GM23338 (cell line): Measurements from ENCODE around the gene DCT. TPM values are rescaled to one million over a fixed set of nuclear protein-coding genes. Genes with fewer than 3 reads are reported as not detected.

Experiments
- ATAC-seq: fragments of 200-7000 bp; cut with Tn5 transposase; 3 replicates; pipeline ENCODE4 v1.9.1; 2020
- DNase-seq: peaks from one replicate; pipeline ENCODE4 v3.0.0-alpha.2; 2015; ENCODE audit warnings: low spot score
- H2AFZ ChIP-seq: fragments of 200-600 bp; sonication (generic); 2 replicates; pipeline ENCODE4 v1.8.0; 2016; ENCODE audit warnings: antibody characterized with exemption, mild to moderate bottlenecking, moderate library complexity
- H3F3A ChIP-seq: fragments of 200-600 bp; sonication (generic); replicated peaks from 2 replicates; pipeline ENCODE4 v1.8.0; 2017; ENCODE audit warnings: antibody characterized with exemption, mixed run types, low read depth
- H3K27ac ChIP-seq: fragments of 200-600 bp; sonication (generic); 2 replicates; pipeline ENCODE4 v1.6.1; 2016; ENCODE audit warnings: low read depth
- H3K27me3 ChIP-seq: fragments of 200-600 bp; sonication (generic); 2 replicates; pipeline ENCODE4 v1.8.0; 2016; ENCODE audit warnings: mild to moderate bottlenecking, mixed run types, moderate library complexity; ENCODE audit not compliant: insufficient read depth
- H3K36me3 ChIP-seq: fragments of 200-600 bp; sonication (generic); 2 replicates; pipeline ENCODE4 v1.8.0; 2016; ENCODE audit warnings: mild to moderate bottlenecking; ENCODE audit not compliant: insufficient read depth
- H3K4me1 ChIP-seq: fragments of 200-600 bp; sonication (generic); 2 replicates; pipeline ENCODE4 v1.8.0; 2016; ENCODE audit warnings: mild to moderate bottlenecking, moderate library complexity; ENCODE audit not compliant: insufficient read depth
- H3K4me2 ChIP-seq: fragments of 200-600 bp; sonication (generic); 2 replicates; pipeline ENCODE4 v1.7.1; 2017; ENCODE audit warnings: mixed run types
- H3K4me3 ChIP-seq: fragments of 200-600 bp; sonication (generic); 2 replicates; pipeline ENCODE4 v1.6.1; 2016; ENCODE audit warnings: mixed run types
- H3K79me2 ChIP-seq: fragments of 200-600 bp; sonication (generic); replicated peaks from 2 replicates; pipeline ENCODE4 v1.8.0; 2017; ENCODE audit warnings: mild to moderate bottlenecking; ENCODE audit not compliant: insufficient read depth
- H3K9me2 ChIP-seq: fragments of 200-600 bp; sonication (generic); 2 replicates; pipeline ENCODE4 v1.8.0; 2017; ENCODE audit not compliant: insufficient read depth
- H4K20me1 ChIP-seq: fragments of 200-600 bp; sonication (generic); replicated peaks from 2 replicates; pipeline ENCODE4 v1.8.0; 2017; ENCODE audit warnings: mild to moderate bottlenecking; ENCODE audit not compliant: insufficient read depth
- H3K27ac Mint-ChIP-seq: 2 replicates; pipeline ENCODE4 v1.8.0; 2020; ENCODE audit warnings: inconsistent platforms, mild to moderate bottlenecking, moderate library complexity, mixed read lengths
- H3K27me3 Mint-ChIP-seq: 3 replicates; pipeline ENCODE4 v1.8.0; 2022; ENCODE audit warnings: low read depth, mild to moderate bottlenecking, moderate library complexity, mixed read lengths, inconsistent platforms; ENCODE audit not compliant: insufficient read depth, poor library complexity
- H3K36me3 Mint-ChIP-seq: 3 replicates; pipeline ENCODE4 v1.8.0; 2021; ENCODE audit warnings: low read depth, mild to moderate bottlenecking, inconsistent platforms, moderate library complexity, mixed read lengths
- H3K4me1 Mint-ChIP-seq: 3 replicates; pipeline ENCODE4 v1.8.0; 2020; ENCODE audit warnings: mild to moderate bottlenecking, inconsistent platforms, mixed read lengths
- H3K4me3 Mint-ChIP-seq: 3 replicates; pipeline ENCODE4 v1.8.0; 2021; ENCODE audit warnings: moderate library complexity, mild to moderate bottlenecking, inconsistent platforms, mixed read lengths
- H3K9me3 Mint-ChIP-seq: 3 replicates; pipeline ENCODE4 v1.8.0; 2020; ENCODE audit warnings: moderate library complexity, mild to moderate bottlenecking, inconsistent platforms, mixed read lengths
- CREB1 ChIP-seq: fragments of 250-450 bp; sonication (Bioruptor Pico); IDR thresholded peaks from 2 replicates; pipeline ENCODE4 v1.5.0; 2020; ENCODE audit warnings: low read depth, mild to moderate bottlenecking, moderate library complexity
- CTCF ChIP-seq, 2 experiments: fragments of 200-600 bp in 1 of 2; sonication (generic) in 1 of 2; conservative IDR thresholded peaks; 2 replicates each; pipeline versions ENCODE4 v1.5.1 to v1.6.1; 2016 to 2017; ENCODE audit warnings: antibody characterized with exemption in 2 of 2, low read depth in 2 of 2, mild to moderate bottlenecking in 2 of 2, moderate library complexity in 1 of 2
- EZH2 ChIP-seq: fragments of 200-600 bp; sonication (generic); IDR thresholded peaks from one replicate; pipeline ENCODE4 v1.8.0; 2017; ENCODE audit warnings: antibody characterized with exemption, mild to moderate bottlenecking, low read depth; ENCODE audit not compliant: unreplicated experiment
- EZH2phosphoT487 ChIP-seq: fragments of 200-600 bp; sonication (generic); IDR thresholded peaks from one replicate; pipeline ENCODE4 v1.8.1; 2018; ENCODE audit warnings: antibody characterized with exemption; ENCODE audit not compliant: unreplicated experiment
- JUNB ChIP-seq: IDR thresholded peaks from one replicate; pipeline ENCODE4 v1.6.1; 2016; ENCODE audit warnings: antibody characterized with exemption; ENCODE audit not compliant: unreplicated experiment
- NANOG ChIP-seq: IDR thresholded peaks from 2 replicates; pipeline ENCODE4 v1.6.1; 2016; ENCODE audit warnings: antibody characterized with exemption, borderline replicate concordance
- POLR2AphosphoS5 ChIP-seq: IDR thresholded peaks from 2 replicates; pipeline ENCODE4 v1.6.1; 2016; ENCODE audit warnings: antibody characterized with exemption, low read depth
- STAT1 ChIP-seq: IDR thresholded peaks from one replicate; pipeline ENCODE4 v1.6.1; 2016; ENCODE audit warnings: antibody characterized with exemption; ENCODE audit not compliant: unreplicated experiment
- ZNF114 ChIP-seq: fragments of 250-450 bp; sonication (Bioruptor Pico); IDR thresholded peaks from 2 replicates; pipeline ENCODE4 v1.5.0; 2020; ENCODE audit warnings: mild to moderate bottlenecking, moderate library complexity
- ZNF331 ChIP-seq: fragments of 250-450 bp; sonication (Bioruptor Pico); IDR thresholded peaks from 2 replicates; pipeline ENCODE4 v1.5.0; 2020; ENCODE audit warnings: low read depth, mild to moderate bottlenecking, moderate library complexity
- polyA plus RNA-seq: library from polyadenylated mRNA; unstranded; fragments of >200 nt; fragmentation: Nextera tagmentation; extraction: Ambion mirVana; gene quantifications from 2 replicates; pipeline ENCODE4 v1.2.1, GENCODE V29; 2016
- total RNA-seq: library from RNA; depleted of rRNA; stranded (reverse); fragments of >200 nt; shearing (Covaris generic); gene quantifications from 2 replicates; pipeline ENCODE4 v1.2.3, GENCODE V29; 2014
- TF ChIP-seq, protein P1 (sequence below): fragments of 250-450 bp; sonication (Bioruptor Pico); IDR thresholded peaks from 2 replicates; pipeline ENCODE4 v1.5.0; 2020; ENCODE audit warnings: mild to moderate bottlenecking, moderate library complexity
- TF ChIP-seq, protein P2 (sequence below): IDR thresholded peaks from 2 replicates; pipeline ENCODE4 v1.6.1; 2016; ENCODE audit warnings: antibody characterized with exemption
- TF ChIP-seq, protein P3 (sequence below): IDR thresholded peaks from one replicate; pipeline ENCODE4 v1.6.1; 2018; ENCODE audit warnings: antibody characterized with exemption; ENCODE audit not compliant: unreplicated experiment

The DCT gene
- total and polyA plus RNA-seq, 2 experiments from 2014 or later: 0.14 TPM; not detected in 1

- Histone ChIP-seq H3K36me3 (no peaks in the 10 kb centered on the region), H3K4me1 (no peaks in the 10 kb centered on the region), H4K20me1 (no peaks in the 10 kb centered on the region), H3K4me2 (no peak overlapping the region), H3K27ac (no peak overlapping the region), H3K27me3 (no peaks in the 10 kb centered on the region), H3K9me2 (no peaks in the 10 kb centered on the region), H2AFZ (no peak overlapping the region), H3K79me2 (no peaks in the 10 kb centered on the region), H3F3A (no peaks in the 10 kb centered on the region), H3K4me3 (no peak overlapping the region)
- TF ChIP-seq, protein P1, sequence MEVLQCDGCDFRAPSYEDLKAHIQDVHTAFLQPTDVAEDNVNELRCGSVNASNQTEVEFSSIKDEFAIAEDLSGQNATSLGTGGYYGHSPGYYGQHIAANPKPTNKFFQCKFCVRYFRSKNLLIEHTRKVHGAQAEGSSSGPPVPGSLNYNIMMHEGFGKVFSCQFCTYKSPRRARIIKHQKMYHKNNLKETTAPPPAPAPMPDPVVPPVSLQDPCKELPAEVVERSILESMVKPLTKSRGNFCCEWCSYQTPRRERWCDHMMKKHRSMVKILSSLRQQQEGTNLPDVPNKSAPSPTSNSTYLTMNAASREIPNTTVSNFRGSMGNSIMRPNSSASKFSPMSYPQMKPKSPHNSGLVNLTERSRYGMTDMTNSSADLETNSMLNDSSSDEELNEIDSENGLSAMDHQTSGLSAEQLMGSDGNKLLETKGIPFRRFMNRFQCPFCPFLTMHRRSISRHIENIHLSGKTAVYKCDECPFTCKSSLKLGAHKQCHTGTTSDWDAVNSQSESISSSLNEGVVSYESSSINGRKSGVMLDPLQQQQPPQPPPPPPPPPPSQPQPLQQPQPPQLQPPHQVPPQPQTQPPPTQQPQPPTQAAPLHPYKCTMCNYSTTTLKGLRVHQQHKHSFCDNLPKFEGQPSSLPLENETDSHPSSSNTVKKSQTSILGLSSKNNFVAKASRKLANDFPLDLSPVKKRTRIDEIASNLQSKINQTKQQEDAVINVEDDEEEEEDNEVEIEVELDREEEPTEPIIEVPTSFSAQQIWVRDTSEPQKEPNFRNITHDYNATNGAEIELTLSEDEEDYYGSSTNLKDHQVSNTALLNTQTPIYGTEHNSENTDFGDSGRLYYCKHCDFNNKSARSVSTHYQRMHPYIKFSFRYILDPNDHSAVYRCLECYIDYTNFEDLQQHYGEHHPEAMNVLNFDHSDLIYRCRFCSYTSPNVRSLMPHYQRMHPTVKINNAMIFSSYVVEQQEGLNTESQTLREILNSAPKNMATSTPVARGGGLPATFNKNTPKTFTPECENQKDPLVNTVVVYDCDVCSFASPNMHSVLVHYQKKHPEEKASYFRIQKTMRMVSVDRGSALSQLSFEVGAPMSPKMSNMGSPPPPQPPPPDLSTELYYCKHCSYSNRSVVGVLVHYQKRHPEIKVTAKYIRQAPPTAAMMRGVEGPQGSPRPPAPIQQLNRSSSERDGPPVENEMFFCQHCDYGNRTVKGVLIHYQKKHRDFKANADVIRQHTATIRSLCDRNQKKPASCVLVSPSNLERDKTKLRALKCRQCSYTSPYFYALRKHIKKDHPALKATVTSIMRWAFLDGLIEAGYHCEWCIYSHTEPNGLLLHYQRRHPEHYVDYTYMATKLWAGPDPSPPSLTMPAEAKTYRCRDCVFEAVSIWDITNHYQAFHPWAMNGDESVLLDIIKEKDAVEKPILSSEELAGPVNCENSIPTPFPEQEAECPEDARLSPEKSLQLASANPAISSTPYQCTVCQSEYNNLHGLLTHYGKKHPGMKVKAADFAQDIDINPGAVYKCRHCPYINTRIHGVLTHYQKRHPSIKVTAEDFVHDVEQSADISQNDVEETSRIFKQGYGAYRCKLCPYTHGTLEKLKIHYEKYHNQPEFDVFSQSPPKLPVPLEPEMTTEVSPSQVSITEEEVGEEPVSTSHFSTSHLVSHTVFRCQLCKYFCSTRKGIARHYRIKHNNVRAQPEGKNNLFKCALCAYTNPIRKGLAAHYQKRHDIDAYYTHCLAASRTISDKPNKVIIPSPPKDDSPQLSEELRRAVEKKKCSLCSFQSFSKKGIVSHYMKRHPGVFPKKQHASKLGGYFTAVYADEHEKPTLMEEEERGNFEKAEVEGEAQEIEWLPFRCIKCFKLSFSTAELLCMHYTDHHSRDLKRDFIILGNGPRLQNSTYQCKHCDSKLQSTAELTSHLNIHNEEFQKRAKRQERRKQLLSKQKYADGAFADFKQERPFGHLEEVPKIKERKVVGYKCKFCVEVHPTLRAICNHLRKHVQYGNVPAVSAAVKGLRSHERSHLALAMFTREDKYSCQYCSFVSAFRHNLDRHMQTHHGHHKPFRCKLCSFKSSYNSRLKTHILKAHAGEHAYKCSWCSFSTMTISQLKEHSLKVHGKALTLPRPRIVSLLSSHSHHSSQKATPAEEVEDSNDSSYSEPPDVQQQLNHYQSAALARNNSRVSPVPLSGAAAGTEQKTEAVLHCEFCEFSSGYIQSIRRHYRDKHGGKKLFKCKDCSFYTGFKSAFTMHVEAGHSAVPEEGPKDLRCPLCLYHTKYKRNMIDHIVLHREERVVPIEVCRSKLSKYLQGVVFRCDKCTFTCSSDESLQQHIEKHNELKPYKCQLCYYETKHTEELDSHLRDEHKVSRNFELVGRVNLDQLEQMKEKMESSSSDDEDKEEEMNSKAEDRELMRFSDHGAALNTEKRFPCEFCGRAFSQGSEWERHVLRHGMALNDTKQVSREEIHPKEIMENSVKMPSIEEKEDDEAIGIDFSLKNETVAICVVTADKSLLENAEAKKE: no peak
- TF ChIP-seq ZNF114 (CRISPR knock-in tag) (no peak), CREB1 (CRISPR knock-in tag) (no peak), NANOG (no peak), JUNB (no peak), STAT1 (no peak), ZNF331 (no peak), EZH2 (no peak), EZH2phosphoT487 (no peak), POLR2AphosphoS5 (no peak), CTCF (conservative IDR thresholded peaks at IDR 0.05; ENCODE audit: low read depth in 2 of 2) (no peak)
- TF ChIP-seq, protein P2, sequence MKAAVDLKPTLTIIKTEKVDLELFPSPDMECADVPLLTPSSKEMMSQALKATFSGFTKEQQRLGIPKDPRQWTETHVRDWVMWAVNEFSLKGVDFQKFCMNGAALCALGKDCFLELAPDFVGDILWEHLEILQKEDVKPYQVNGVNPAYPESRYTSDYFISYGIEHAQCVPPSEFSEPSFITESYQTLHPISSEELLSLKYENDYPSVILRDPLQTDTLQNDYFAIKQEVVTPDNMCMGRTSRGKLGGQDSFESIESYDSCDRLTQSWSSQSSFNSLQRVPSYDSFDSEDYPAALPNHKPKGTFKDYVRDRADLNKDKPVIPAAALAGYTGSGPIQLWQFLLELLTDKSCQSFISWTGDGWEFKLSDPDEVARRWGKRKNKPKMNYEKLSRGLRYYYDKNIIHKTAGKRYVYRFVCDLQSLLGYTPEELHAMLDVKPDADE: no peak
- TF ChIP-seq, protein P3, sequence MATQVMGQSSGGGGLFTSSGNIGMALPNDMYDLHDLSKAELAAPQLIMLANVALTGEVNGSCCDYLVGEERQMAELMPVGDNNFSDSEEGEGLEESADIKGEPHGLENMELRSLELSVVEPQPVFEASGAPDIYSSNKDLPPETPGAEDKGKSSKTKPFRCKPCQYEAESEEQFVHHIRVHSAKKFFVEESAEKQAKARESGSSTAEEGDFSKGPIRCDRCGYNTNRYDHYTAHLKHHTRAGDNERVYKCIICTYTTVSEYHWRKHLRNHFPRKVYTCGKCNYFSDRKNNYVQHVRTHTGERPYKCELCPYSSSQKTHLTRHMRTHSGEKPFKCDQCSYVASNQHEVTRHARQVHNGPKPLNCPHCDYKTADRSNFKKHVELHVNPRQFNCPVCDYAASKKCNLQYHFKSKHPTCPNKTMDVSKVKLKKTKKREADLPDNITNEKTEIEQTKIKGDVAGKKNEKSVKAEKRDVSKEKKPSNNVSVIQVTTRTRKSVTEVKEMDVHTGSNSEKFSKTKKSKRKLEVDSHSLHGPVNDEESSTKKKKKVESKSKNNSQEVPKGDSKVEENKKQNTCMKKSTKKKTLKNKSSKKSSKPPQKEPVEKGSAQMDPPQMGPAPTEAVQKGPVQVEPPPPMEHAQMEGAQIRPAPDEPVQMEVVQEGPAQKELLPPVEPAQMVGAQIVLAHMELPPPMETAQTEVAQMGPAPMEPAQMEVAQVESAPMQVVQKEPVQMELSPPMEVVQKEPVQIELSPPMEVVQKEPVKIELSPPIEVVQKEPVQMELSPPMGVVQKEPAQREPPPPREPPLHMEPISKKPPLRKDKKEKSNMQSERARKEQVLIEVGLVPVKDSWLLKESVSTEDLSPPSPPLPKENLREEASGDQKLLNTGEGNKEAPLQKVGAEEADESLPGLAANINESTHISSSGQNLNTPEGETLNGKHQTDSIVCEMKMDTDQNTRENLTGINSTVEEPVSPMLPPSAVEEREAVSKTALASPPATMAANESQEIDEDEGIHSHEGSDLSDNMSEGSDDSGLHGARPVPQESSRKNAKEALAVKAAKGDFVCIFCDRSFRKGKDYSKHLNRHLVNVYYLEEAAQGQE: no peak
- Mint-ChIP-seq H3K27ac (no peak overlapping the region), H3K27me3 (no peaks in the 10 kb centered on the region), H3K36me3 (no peaks in the 10 kb centered on the region; the same call in 2 of the 3 replicates), H3K4me3 (no peak overlapping the region), H3K4me1 (no peaks in the 10 kb centered on the region; the same call in 2 of the 3 replicates), H3K9me3 (no peaks in the 10 kb centered on the region)
- no peak for ATAC-seq
- no peak for DNase-seq
Observed at GRCh38 chr13:94408314-94409036, 71.0 kb downstream of the DCT start.
